Measurements from ENCODE around the gene TRIM2. TPM values are rescaled to one million over a fixed set of nuclear protein-coding genes. Genes with fewer than 3 reads are reported as not detected.
"Not testable (repeated sequence)": the region's sequence is repeated elsewhere in the genome, so short reads cannot be mapped to it uniquely, and the experiment has no call there.

Gene TRIM2
- total RNA-seq, 2 experiments from 2014 or later, result 0.63 to 1.4 TPM

DNA sequence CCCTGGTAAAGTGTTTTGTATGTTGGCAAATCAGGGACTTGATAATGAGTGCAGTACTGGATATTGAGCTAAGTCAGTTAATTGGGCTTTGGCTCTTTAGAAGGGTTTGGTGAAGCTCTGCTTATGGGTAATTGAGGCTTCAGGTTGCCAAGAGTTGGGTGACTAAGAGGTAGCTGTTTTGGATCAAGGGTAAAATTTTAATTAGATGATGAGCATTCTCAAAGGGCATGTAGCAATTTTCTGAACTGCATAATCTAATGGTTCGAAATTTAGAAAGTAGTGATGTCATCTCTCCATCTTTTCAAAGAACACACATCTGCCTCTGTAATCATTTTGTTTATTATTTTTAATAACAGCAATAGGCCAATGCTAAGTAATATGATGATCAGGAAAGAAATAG lies 5.5 kb upstream of the TRIM2 start:
- ATAC-seq (no peak), DNase-seq (no peak)
- intact Hi-C loops (cut with micrococcal nuclease), result no loop called here
- POLR2A ChIA-PET, result no interaction called here
- H3K27ac Mint-ChIP-seq, result no peak overlapping the region
- no peaks in the 10 kb centered on the region for H3K36me3 Mint-ChIP-seq (ENCODE audit: low read depth)
- no peaks in the 10 kb centered on the region for H3K27me3 Mint-ChIP-seq
- no peaks in the 10 kb centered on the region for H3K9me3 Mint-ChIP-seq
- no peaks in the 10 kb centered on the region for H3K4me1 Mint-ChIP-seq (ENCODE audit: low read depth)
- CTCF ChIA-PET, result interaction anchor here (1.0 to 2.4 kb wide), 4 partner anchors 9 to 119 kb away, joined by 3 to 8 read pairs (median 3); no protein-coding TSS in a partner anchor
- H3K4me3 Mint-ChIP-seq, result no peak overlapping the region
- no peak for TF ChIP-seq CTCF (IDR thresholded peaks at IDR 0.05)

GRCh38 chr4:153203746-153204145 lies 497 bp upstream of the TRIM2 start:
- H3K27ac Mint-ChIP-seq; H3K4me3 Mint-ChIP-seq; POLR2A ChIA-PET; intact Hi-C loops (cut with micrococcal nuclease); ATAC-seq; H3K27me3 Mint-ChIP-seq; H3K36me3 Mint-ChIP-seq (ENCODE audit: low read depth); DNase-seq; H3K9me3 Mint-ChIP-seq: not testable (repeated sequence)
- H3K4me1 Mint-ChIP-seq (ENCODE audit: low read depth), result peaks cover 31% of the 10 kb centered on the region
- CTCF ChIA-PET, result interaction anchor here (0.9 to 1.7 kb wide), 2 partner anchors 20 to 61 kb away, joined by 4 read pairs; no protein-coding TSS in a partner anchor

- ChIA-PET POLR2A (interaction anchor here (1.0 kb wide), 1 partner anchor 45 kb away, joined by 3 read pairs; no protein-coding TSS in a partner anchor), CTCF (interaction anchor here (1.4 to 1.7 kb wide), 2 partner anchors 15 to 62 kb away, joined by 3 to 4 read pairs; no protein-coding TSS in a partner anchor)
- intact Hi-C loops (cut with micrococcal nuclease), result loop anchor here (5.0 kb wide), 1 partner anchor 53 kb away; no protein-coding TSS in a partner anchor
- Mint-ChIP-seq H3K9me3 (no peaks in the 10 kb centered on the region), H3K36me3 (ENCODE audit: low read depth) (no peaks in the 10 kb centered on the region), H3K4me1 (ENCODE audit: low read depth) (peaks cover 34% of the 10 kb centered on the region), H3K27me3 (peaks cover 14% of the 10 kb centered on the region), H3K27ac (peak overlapping the region; percentile 58), H3K4me3 (peak overlapping the region; percentile 28)
- TF ChIP-seq CTCF (IDR thresholded peaks at IDR 0.05), result no peak
- DNase-seq (peak; percentile 46), ATAC-seq (peak; percentile 40)
Observed at GRCh38 chr4:153204728-153205648, 745 bp downstream of the TRIM2 start.

DNA sequence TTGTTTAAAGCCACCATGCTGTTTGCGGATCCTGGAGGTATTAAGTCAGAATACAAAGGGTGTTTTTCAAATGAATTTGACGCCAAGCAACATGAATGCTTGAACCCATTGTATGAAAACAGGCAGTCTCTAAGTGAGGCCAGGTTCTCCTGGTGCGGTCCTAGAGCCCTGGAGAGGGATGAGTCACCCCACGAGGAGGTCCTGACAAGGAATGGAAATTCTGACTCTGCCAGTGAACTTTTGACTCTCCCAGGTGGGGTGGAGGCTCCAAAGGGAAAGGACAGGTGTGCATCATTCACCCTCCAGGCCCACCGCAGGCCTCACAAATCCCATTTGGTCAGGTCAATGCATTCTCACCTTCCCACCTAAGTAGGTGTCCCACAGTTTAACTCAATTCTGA lies 1.5 kb downstream of the TRIM2 start:
- Mint-ChIP-seq H3K4me1 (ENCODE audit: low read depth) (peaks cover 34% of the 10 kb centered on the region), H3K9me3 (no peaks in the 10 kb centered on the region), H3K36me3 (ENCODE audit: low read depth) (no peaks in the 10 kb centered on the region), H3K27me3 (peaks cover 14% of the 10 kb centered on the region), H3K4me3 (peak overlapping the region; percentile 28), H3K27ac (no peak overlapping the region)
- TF ChIP-seq CTCF (IDR thresholded peaks at IDR 0.05), result no peak
- CTCF ChIA-PET, result interaction anchor here (1.4 kb wide), 1 partner anchor 14 kb away, joined by 3 read pairs; no protein-coding TSS in a partner anchor
- ATAC-seq (peak; percentile 52), DNase-seq (peak; percentile 57)
- intact Hi-C loops (cut with micrococcal nuclease), result loop anchor here (5.0 kb wide), 1 partner anchor 53 kb away; no protein-coding TSS in a partner anchor
- POLR2A ChIA-PET, result no interaction called here

- intact Hi-C loops (cut with micrococcal nuclease), result loop anchor here (5.0 kb wide), 1 partner anchor 54 kb away; no protein-coding TSS in a partner anchor
- ChIA-PET POLR2A (no interaction called here), CTCF (interaction anchor here (0.5 to 0.7 kb wide), 2 partner anchors 64 to 1568 kb away, joined by 3 read pairs; no protein-coding TSS in a partner anchor)
- Mint-ChIP-seq H3K27ac (no peak overlapping the region), H3K9me3 (no peaks in the 10 kb centered on the region), H3K27me3 (peaks cover 14% of the 10 kb centered on the region), H3K4me1 (ENCODE audit: low read depth) (peaks cover 34% of the 10 kb centered on the region), H3K36me3 (ENCODE audit: low read depth) (no peaks in the 10 kb centered on the region), H3K4me3 (no peak overlapping the region)
- ATAC-seq, result no peak
- DNase-seq, result no peak
- no peak for TF ChIP-seq CTCF (IDR thresholded peaks at IDR 0.05)
Observed at GRCh38 chr4:153206534-153206933, 2.3 kb downstream of the TRIM2 start.

Data from activated CD8-positive, alpha-beta T cell treated with anti-CD3 and anti-CD28 coated beads for 36 hours (primary cell).